ENCODE results near the gene TYW1.
A peak's percentile ranks its signal among the peaks of the same experiment; 100 is the strongest.
"Not testable (repeated sequence)": the region's sequence is repeated elsewhere in the genome, so short reads cannot be mapped to it uniquely, and the experiment has no call there.

The TYW1 gene

DNA sequence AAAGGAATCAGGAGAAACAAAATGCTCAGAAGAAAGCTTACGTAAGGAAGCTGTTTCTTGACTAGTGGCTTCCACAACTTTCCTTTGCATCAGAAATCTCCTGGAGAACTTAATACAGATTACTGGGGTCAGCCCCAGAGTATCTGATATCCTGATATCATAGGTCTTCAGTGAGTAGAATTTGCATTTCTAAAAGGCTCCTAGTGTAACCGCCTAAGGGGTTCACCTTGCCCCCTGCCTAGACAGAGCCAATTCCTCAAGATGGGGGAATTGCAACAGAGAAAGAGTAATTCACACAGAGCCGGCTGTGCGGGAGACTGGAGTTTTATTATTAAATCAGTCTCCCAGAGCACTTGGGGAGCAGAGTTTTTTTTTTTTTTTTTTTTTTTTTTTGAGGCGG lies 251.7 kb downstream of the TYW1 start:
- not testable (repeated sequence) for DNase-seq (ENCODE audit: low read depth)

DNA sequence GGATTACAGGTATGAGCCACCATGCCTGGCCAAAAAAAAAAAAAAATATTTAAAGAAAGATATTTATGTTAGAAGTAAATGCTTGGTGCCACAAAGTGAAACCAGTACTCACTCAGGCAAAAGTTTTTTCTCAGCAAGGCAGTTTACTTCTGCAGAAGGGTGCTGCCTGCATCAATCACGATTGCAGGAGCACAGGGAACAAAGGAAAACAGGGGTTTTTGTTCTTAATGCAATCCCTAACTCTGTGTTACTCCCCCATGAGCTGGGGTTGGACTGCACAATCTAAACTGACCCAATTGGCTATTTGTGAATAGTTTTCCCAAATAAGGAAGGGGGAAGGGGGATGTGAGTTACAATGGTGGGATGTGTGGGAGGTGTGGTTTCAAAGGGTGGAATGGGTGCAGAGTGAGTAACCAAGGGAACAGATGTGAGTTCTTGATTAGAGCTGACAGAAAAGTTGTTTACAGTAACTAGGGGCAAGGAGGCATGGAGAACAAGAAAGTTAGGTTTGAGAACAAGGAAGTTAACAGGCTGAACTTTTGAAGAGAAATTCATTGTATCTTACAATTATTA lies 255.4 kb downstream of the TYW1 start:
- no peak for DNase-seq (ENCODE audit: low read depth)

DNA sequence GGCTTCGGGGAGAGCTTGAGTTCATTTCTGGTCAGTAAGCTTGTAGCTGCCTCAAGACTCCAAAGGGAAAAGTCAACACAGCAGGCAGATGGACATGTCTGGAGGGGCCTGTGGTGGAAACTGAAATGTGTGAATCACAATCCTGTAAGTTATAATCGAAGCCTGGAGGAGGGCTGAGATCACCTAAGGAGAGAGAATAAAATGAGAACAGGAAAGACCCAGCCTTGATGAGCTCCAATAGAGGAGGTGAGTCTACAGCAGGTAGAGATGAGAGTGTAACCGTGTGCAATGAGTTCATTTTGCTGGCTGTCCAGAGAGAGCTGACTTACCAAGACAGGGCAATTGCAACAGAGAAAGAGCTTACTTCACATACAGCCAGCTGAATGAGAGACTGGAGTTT lies 258.4 kb downstream of the TYW1 start:
- not testable (repeated sequence) for DNase-seq (ENCODE audit: low read depth)

DNA sequence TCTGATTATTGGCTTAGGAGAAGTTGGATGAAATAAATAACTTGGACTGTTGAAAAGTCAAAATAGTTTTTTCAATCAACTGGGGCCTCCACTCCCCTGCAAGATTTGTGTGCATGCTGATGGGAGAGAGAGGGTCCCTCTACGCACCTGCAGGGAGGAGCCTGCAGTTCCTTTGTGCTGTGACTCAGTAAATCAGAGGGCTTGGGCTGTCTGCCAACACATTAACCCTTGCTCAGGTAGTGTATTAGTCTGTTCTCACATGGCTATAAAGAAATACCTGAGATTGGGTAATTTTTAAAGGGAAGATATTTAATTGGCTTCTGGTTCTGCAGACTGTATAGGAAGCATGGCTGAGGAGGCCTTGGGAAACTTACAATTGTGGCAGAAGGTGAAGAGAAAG lies 261.1 kb downstream of the TYW1 start:
- not testable (repeated sequence) for DNase-seq (ENCODE audit: low read depth)

DNA sequence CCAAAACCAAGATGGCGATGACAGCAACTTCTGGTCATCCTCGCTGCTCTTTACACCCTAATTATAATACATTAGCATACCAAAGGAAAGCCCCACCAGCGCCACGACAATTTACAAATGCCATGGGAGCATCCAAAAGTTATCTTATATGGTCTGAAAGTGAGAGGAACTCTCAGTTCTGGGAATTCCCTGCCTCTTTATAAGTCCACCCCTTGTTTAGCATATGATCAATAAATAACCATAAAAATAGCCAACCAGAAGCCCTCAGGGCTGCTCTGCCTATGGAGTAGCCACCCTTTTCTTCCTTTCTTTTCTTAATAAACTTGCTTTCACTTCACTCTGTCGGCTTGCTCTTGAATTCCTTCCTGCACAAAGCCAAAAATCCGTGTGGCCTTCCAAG lies 262.7 kb downstream of the TYW1 start:
- not testable (repeated sequence) for DNase-seq (ENCODE audit: low read depth)

DNA sequence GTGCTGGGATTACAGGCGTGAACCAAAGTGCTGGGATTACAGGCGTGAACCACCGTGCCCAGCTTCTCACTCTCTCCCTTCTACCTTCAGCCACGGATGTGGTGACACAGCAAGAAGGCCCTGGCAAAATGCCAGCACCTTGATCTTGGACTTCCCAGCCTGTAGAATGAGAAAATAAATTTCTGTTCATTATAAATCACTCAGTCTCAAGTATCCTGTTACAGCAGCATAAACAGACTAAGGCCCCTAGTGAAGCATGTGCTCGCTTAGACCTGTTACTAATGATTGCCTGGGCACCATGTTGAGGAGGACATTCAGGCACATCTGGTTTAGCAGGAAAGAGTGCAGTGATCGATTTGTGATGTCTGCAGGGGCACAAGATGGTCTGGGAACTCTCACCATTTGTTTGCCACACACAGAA lies 263.5 kb downstream of the TYW1 start:
- DNase-seq (ENCODE audit: low read depth): peak; percentile 0

DNA sequence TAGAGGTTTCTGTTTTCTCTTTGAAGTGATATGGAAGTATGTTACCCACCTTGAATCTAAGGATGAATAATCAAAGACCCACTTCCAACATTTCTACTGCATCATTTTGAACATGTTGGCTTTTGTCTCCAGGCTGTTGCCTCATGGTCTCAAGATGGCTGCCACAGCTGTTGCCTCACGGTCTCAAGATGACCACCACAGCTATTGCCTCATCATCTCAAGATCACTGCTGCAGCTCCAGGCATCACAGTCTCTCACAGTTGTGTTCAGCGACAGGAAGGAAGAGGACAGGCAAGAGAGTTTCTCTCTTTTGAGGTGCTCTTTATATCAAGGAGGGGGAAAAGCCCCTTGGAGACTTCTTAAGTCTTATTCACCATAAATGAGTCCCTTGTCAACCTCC lies 267.4 kb downstream of the TYW1 start:
- not testable (repeated sequence) for DNase-seq (ENCODE audit: low read depth)

DNA sequence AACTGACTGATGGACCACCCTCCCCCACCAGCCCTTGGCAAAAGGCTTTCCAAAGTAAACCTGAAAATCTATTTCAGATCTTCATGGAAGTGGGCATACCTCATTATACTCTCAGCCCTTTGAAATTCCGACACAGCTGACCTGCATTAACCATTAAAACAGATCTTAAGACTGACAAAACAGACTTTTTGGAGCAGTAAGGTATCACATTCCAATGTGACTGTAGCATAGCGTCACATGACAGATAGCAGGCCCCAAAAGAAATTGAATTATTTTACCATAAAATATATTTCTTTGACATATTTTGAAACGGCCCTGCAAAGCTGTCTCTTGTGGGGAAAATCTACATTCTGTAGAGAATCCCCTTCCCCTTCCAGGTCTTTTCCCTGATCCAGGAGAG lies 269.4 kb downstream of the TYW1 start:
- DNase-seq (ENCODE audit: low read depth): not testable (repeated sequence)

DNA sequence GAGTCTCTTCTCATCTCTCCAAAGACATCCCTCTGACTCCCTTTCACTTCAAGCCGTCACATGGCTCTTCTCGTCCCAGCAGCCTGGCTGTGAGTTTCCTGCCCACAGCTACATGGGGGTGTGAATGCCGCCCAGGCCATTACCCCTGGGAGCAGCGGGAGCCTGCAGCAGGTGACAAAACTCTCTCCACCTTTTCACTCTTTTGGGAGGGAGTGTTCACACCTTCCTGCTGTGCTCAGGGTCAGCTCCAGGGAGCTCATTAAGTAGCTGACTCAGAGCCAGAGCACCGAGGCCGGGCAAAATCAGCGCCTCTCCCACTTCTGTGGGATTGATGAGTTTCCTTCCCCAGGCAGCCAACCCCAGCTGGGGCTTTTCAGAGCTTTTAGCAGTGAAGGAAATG lies 271.3 kb downstream of the TYW1 start:
- no peak for DNase-seq (ENCODE audit: low read depth)

DNA sequence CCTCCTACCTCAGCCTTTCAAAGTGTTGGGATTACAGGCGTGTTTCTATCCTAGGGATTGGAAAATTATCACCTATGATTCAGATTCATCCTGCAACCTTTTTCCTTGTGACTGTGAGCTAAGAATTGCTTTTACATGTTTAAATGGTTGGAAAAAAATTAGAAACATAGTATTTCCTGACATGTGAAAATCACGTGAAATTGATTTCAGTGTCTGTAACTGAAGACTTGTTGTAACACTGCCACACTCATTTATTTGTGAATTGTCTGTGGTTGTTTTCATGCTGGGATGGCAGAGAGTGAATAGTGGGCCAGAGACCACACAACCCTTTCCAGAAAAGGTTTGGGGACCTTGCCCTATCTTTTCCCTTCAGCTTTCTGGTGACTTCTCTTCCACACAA lies 273.3 kb downstream of the TYW1 start:
- DNase-seq (ENCODE audit: low read depth): not testable (repeated sequence)
